NT2/D1 (cell line): ENCODE measurements around the gene ZNF500.

Experiments used
- DNase-seq: peaks from one replicate; pipeline ENCODE4 v3.0.0-alpha.2; 2011; ENCODE audit warnings: low read depth, low spot score
- H3K27me3 ChIP-seq: 2 replicates; pipeline ENCODE4 v1.6.0; 2011; ENCODE audit warnings: mild to moderate bottlenecking; ENCODE audit not compliant: insufficient read length, insufficient read depth
- H3K36me3 ChIP-seq: 2 replicates; pipeline ENCODE4 v1.6.1; 2011; ENCODE audit warnings: mild to moderate bottlenecking, low read length, mixed read lengths; ENCODE audit not compliant: insufficient read depth, insufficient read length
- H3K4me1 ChIP-seq: 2 replicates; pipeline ENCODE4 v1.5.1; 2011; ENCODE audit not compliant: insufficient read depth, insufficient read length
- H3K4me3 ChIP-seq: 2 replicates; pipeline ENCODE4 v1.5.1; 2011; ENCODE audit warnings: low read depth; ENCODE audit not compliant: insufficient read length
- H3K9ac ChIP-seq: 2 replicates; pipeline ENCODE4 v1.6.0; 2011; ENCODE audit warnings: low read depth; ENCODE audit not compliant: insufficient read length
- H3K9me3 ChIP-seq: 2 replicates; pipeline ENCODE4 v1.5.1; 2011; ENCODE audit warnings: mild to moderate bottlenecking, low read length; ENCODE audit not compliant: insufficient read depth
- SUZ12 ChIP-seq: IDR thresholded peaks from 2 replicates; pipeline ENCODE4 v1.6.1; 2011; ENCODE audit not compliant: insufficient read length, insufficient read depth; ENCODE audit errors: extremely low read depth
- YY1 ChIP-seq: IDR thresholded peaks from 2 replicates; pipeline ENCODE4 v1.6.1; 2011; ENCODE audit not compliant: insufficient read length, insufficient read depth
- ZNF274 ChIP-seq: IDR thresholded peaks from 2 replicates; pipeline ENCODE4 v1.6.1; 2011; ENCODE audit warnings: mild to moderate bottlenecking, low read depth, low read length

The ZNF500 gene

DNA sequence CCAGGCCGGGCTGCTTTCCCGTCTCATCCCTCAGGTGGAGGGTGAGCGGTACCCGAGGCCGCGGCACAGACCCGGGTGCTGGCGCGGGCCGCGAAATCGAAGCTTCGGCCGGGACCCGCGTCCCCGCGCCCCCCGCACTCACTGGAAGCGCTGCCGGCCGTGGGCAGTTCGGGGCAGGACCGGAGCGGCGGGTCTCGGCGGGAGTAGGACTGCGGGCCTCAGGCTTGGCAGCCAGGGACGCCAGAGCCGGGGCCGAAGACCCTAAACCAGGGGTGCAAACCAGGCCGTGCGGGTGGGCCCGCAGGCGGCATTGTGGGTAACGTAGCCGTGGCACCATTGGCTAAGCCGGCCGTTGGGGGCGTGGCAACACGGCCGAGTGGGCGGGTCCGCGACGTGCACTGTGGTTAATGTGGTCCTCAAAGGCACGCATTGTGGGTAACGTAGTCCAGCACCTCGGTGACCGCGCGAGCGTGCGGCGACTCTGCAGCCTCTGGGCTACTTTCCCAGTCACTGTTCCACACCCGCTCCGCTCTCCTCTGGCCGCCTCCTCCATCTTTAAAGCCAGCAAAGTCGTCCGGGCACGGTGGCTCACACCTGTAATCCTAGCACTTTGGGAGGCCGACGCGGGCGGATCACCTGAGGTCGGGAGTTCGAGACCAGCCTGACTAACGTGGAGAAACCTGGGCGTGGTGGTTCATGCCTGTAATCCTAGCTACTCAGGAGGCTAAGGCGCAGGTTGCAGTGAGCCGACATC, at the start of gene ZNF500:
ZNF500 (minus strand) TSS at position 288 of the 754 bp plus-strand sequence. CDS start 1,184 bp downstream, outside the sequence.
- Histone ChIP-seq H3K4me1 (peaks cover 13% of the 10 kb centered on the region), H3K27me3 (no peaks in the 10 kb centered on the region), H3K9me3 (no peaks in the 10 kb centered on the region), H3K9ac (peak within 1 kb of the TSS; percentile 98), H3K36me3 (peaks cover 37% of the 10 kb centered on the region), H3K4me3 (peak within 1 kb of the TSS; percentile 94)
- TF ChIP-seq ZNF274 = no peak
- TF ChIP-seq YY1 = no peak
- DNase-seq = peak; percentile 96

DNA sequence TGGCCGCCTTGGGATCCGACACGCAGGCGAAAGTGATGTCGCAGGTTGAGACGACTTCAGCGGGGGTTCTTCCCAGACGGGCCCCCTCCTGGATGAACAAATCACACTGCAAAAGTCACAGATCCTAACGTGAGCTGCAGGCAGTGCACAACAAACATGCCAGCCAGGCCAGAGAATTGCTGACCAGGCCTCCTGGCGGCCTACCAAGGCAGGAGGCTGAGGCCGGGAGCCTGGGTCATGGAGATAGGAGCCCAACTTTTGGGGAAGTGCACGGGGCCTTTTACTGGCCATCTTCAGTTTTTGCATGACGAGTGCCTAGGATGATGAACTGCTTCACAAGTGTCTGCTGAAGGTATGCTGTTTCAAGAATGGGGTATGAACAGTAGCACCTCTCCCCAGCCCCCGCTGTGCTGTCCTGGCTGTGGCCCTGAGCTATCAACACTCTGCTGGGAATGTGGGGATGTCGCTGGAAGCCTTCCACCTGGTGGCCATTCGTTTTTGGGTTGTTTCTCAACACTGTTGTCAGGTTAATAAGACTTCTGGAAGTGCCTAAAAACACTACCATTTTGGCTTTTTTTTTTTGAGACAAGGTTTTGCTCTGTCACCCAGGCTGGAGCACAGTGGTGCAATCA, 47.7 kb upstream of the ZNF500 start:
- peaks cover 83% of the 10 kb centered on the region for H3K36me3 ChIP-seq

DNA sequence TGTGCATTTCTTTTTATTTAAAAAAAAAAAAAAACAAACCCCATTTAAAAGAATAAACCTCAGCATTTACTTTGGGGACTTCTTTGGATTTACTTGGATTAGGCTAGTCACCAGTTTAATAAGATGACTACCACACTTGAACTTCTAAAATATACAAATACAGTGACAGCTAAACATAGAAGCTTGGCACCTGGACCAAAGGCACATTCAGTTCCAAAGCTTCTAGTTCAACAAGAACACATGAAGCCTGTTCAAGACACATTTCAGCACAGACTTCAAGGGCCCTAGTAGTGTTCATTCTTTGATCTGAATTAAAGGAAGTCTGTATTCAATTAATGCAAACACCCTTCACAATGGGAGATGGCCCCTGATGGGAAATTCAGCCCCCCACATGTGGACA, 47.1 kb upstream of the ZNF500 start:
- DNase-seq = no peak
- H3K36me3 ChIP-seq = peaks cover 82% of the 10 kb centered on the region

More for the DNA sequence above, 47.7 kb upstream of the ZNF500 start:
- DNase-seq = no peak
- Histone ChIP-seq H3K9ac (no peak overlapping the region), H3K4me3 (no peak overlapping the region), H3K27me3 (no peaks in the 10 kb centered on the region), H3K4me1 (peaks cover 8% of the 10 kb centered on the region), H3K9me3 (no peaks in the 10 kb centered on the region)
- TF ChIP-seq SUZ12 (no peak), YY1 (no peak), ZNF274 (no peak)

DNA sequence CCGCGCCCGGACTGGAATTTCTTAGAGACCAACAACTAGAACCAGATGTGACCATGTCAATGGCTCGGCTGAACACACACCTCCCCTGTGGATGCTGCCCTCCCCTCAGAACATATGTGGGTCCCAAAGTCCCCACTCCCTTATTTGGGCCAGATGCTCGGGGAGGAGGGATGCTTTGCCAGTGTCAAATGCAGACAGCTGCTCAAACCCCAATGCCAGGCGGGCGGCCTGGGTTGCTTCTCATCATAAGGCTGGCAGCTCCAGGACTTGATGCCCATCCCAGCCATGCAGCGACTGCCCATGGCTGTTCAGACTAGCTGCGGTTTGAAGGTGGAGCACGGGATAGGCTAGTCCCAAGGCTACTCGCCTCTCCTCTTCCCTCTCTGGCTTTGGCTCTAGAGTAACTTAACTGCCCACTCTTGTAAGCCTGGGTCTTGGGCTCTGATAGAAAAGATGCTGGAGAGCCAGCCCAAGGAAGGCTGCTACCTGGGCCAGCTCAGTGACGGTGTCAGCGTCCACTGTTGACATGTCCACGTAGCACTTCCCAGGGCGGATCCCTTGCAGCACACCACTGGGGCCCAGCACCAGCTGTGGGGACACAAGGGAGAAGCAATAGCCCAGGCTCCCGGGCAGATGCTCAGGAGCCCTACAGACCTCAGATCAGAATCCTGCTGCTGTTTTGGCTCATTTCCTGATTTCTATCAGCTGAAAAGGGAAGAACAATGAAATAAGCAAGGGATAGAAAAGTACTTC, 46.5 kb upstream of the ZNF500 start:
- Histone ChIP-seq H3K4me3 (no peak overlapping the region), H3K36me3 (peaks cover 82% of the 10 kb centered on the region), H3K4me1 (peaks cover 8% of the 10 kb centered on the region), H3K27me3 (no peaks in the 10 kb centered on the region), H3K9me3 (no peaks in the 10 kb centered on the region), H3K9ac (no peak overlapping the region)
- DNase-seq = no peak
- no peak for TF ChIP-seq SUZ12
- TF ChIP-seq ZNF274 = no peak
- no peak for TF ChIP-seq YY1

More for the DNA sequence above, 47.1 kb upstream of the ZNF500 start:
- TF ChIP-seq ZNF274 (no peak), YY1 (no peak), SUZ12 (no peak)
- Histone ChIP-seq H3K4me3 (no peak overlapping the region), H3K9ac (no peak overlapping the region), H3K9me3 (no peaks in the 10 kb centered on the region), H3K4me1 (peaks cover 8% of the 10 kb centered on the region), H3K27me3 (no peaks in the 10 kb centered on the region)

DNA sequence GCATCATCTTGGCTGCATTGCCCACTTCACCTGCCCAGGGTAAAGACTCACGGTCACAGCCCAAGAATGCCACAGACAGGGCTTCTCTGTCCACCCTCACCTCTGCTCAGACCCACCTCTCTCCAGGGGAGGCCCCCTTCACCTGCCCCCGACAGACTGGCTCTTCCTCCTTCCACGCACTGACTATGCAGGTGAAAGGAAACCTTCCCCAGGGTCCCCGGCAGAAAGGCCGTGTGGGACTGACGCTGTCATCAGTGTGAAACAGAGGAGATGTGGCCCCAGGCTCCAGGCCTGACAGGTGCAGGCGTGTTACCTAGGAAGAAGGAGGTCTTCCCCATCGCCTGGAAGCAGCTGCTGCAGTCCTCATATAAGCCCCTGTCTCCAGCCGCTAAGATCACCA, 44.8 kb upstream of the ZNF500 start:
- no peak for DNase-seq
- peaks cover 8% of the 10 kb centered on the region for H3K4me1 ChIP-seq

DNA sequence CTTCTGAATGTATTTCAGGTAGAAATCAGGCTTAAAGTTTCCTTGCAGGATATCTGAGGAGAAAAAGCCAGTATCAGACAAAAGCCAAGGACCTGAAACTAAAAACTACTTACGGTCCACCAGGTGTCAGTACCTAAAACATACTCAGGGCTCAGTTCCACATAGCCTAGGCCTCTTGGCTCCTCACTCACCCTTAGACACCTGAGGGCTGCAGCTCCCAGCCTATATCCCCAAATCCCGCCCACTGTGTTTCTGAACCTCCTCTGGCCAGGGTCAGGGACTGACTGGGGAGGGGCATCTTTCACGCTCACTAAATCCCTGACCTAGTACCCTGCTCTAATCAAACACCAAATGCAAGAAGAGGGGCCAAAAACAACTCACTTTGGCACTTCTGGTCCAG, 44.3 kb upstream of the ZNF500 start:
- Histone ChIP-seq H3K27me3 (no peaks in the 10 kb centered on the region), H3K9ac (no peak overlapping the region), H3K4me1 (peaks cover 8% of the 10 kb centered on the region), H3K36me3 (peaks cover 82% of the 10 kb centered on the region), H3K9me3 (no peaks in the 10 kb centered on the region), H3K4me3 (no peak overlapping the region)
- DNase-seq = no peak
- TF ChIP-seq SUZ12 = no peak
- no peak for TF ChIP-seq YY1
- no peak for TF ChIP-seq ZNF274

More for the DNA sequence above, 44.8 kb upstream of the ZNF500 start:
- Histone ChIP-seq H3K27me3 (no peaks in the 10 kb centered on the region), H3K9ac (no peak overlapping the region), H3K9me3 (no peaks in the 10 kb centered on the region), H3K36me3 (peaks cover 83% of the 10 kb centered on the region), H3K4me3 (no peak overlapping the region)
- TF ChIP-seq SUZ12 (no peak), YY1 (no peak), ZNF274 (no peak)

DNA sequence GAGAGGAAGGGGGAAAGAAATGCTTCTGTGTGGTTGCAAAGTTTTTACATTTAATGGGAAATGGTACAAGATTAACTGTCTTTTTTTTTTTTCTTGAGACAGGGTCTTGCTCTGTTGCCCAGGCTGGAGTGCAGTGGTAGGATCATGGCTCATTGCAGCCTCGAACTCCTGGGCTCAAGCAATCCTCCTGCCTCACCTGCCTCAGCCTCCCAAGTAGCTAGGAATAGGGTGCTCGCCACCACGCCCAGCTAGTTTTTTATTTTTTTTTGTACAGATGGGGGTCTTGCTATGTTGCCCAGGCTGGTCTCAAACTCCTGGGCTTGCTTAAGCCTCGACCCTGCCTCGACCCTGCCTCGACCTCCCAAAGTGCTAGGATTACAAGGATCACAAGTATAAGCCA, 39.3 kb upstream of the ZNF500 start:
- TF ChIP-seq ZNF274 (no peak), YY1 (no peak), SUZ12 (no peak)
- H3K9ac ChIP-seq = no peak overlapping the region

More for the DNA sequence above, 39.3 kb upstream of the ZNF500 start:
- no peaks in the 10 kb centered on the region for H3K27me3 ChIP-seq
- H3K9me3 ChIP-seq = no peaks in the 10 kb centered on the region
- H3K4me3 ChIP-seq = no peak overlapping the region
- DNase-seq = no peak
- peaks cover 64% of the 10 kb centered on the region for H3K36me3 ChIP-seq
- peaks cover 23% of the 10 kb centered on the region for H3K4me1 ChIP-seq
